Skin of body (tissue), 2 donors: ENCODE data around the gene SNX30. TPM values are rescaled to one million over a fixed set of nuclear protein-coding genes. Genes with fewer than 3 reads are reported as not detected.

ENCODE experiments used
- DNase-seq: peaks from one replicate; lab custom pipeline; 2025; lab: John Stamatoyannopoulos, UW
- total RNA-seq: library from RNA; depleted of rRNA; stranded (reverse); fragments of >200 nt; gene quantifications from one replicate; pipeline ENCODE4 v1.2.3, GENCODE V29; 2014

The SNX30 gene
- total RNA-seq, 1 donor from 2014 or later, result 13.3 TPM

- DNase-seq, result no peak
Observed at GRCh38 chr9:112917047-112917986, 166.8 kb downstream of the SNX30 start.

GRCh38 chr9:112917987-112918362 lies 167.4 kb downstream of the SNX30 start:
- DNase-seq, result no peak

- DNase-seq, result no peak
Observed at GRCh38 chr9:112921549-112921948, 171.0 kb downstream of the SNX30 start.

Other genes starting within 250 kb of the SNX30 start
- gene INIP, start 32.6 kb upstream of the SNX30 start, total RNA-seq, result 14.4 TPM
- 1.2 TPM for gene SLC46A2, start 140.1 kb downstream of the SNX30 start, total RNA-seq